ENCODE measurements around the gene NPR2. TPM values are rescaled to one million over a fixed set of nuclear protein-coding genes. Genes with fewer than 3 reads are reported as not detected.

Gene NPR2
- total RNA-seq, 1 donor from 2014 or later = 8.1 TPM

DNA sequence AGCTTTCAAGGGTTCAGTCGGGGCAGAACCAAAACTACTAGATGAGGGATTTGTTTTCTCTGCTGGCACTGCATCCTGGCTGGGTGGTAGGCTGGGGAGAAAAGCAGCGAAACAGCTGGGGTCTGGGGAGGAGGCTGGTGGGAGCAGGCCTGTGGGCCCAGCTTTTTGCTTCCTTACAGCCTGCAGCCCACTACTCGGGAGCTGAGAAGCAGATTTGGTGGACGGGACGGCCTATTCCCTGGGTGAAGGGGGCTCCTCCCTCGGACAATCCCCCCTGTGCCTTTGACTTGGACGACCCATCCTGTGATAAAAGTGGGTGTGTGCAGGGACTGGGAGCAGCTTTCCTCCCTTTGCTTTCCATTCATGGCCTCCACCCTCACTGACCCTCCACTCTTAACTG lies 9.1 kb downstream of the NPR2 start:
- DNase-seq (ENCODE audit: low read depth, low spot score) = no peak

DNA sequence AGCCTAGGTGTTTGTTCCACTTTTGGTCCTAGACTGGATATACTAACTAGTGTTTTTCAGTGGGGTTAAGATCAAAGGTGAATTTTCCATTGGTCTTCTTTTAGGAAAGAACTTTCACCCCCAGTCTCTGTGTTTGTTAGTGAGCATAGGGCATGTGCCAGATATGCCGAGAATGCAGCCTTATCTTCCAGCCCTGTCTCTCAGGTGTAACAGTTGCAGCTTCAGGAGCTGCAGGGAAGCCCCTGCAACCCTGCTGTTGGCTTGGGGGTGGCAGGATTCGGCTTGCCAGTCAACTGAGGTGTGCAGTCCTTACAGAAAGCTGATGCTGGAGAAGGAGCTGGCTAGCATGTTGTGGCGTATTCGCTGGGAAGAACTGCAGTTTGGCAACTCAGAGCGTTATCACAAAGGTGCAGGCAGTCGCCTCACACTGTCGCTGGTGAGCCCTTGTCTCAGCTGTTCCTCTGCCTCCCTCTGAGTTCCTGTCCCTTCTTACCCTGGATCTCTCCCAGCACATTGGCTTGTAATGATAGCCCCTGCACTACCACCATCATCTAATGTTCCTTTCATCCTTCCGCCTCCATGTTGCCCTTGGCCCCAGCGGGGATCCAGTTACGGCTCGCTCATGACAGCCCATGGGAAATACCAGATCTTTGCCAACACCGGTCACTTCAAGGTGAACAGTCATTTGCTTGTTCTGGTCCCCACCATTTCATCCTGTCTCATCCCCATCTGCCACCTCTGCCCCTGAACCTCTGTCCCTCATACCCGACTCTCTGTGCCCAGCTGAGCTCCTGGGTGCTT lies 10.1 kb downstream of the NPR2 start:
- DNase-seq (ENCODE audit: low read depth, low spot score) = no peak

DNA sequence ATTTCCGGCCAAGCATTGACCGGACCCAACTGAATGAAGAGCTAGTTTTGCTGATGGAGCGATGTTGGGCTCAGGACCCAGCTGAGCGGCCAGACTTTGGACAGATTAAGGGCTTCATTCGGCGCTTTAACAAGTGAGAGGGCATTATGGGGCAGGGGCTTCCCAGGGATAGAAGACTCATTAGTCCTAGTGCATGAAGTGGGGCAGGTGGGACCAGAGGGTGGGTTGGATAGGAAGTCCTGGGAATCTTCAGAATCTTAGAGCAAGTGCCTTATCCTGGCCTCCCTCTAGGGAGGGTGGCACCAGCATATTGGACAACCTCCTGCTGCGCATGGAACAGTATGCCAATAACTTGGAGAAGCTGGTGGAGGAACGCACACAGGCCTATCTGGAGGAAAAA lies 14.7 kb downstream of the NPR2 start:
- DNase-seq (ENCODE audit: low read depth, low spot score) = no peak

DNA sequence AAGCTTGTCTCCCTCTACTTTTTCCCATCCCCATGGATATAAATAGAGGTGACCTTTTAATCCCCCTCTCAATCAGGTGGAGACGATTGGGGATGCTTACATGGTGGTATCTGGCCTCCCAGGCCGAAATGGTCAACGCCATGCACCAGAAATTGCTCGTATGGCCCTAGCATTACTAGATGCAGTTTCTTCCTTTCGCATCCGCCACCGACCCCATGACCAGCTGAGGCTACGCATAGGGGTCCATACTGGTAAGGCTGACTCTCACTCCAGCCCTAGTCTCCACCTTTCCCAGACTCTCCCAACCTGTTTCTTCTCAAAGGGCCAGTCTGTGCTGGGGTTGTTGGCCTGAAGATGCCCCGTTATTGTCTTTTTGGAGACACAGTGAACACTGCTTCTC lies 17.0 kb downstream of the NPR2 start:
- no peak for DNase-seq (ENCODE audit: low read depth, low spot score)

DNA sequence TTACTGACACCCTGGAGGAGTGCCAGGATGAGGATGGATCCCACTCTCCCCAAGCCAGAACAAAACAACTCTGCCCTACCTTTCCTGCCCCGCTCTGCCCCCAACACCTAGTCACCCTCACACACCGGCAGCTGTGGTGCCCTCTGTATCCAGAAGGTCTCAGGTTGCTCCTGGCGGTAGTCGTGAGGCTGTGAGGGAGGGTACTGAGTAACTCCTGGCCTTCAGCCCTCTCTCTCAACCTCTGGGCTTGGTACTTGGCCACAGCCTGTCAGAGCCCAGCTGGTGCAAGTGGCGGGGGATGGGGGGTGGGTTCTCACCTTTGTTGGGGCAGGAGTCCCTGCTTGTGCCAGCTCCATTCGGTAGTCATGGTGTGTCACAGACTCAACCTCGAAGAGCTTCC lies 18.7 kb downstream of the NPR2 start:
- no peak for DNase-seq (ENCODE audit: low read depth, low spot score)

DNA sequence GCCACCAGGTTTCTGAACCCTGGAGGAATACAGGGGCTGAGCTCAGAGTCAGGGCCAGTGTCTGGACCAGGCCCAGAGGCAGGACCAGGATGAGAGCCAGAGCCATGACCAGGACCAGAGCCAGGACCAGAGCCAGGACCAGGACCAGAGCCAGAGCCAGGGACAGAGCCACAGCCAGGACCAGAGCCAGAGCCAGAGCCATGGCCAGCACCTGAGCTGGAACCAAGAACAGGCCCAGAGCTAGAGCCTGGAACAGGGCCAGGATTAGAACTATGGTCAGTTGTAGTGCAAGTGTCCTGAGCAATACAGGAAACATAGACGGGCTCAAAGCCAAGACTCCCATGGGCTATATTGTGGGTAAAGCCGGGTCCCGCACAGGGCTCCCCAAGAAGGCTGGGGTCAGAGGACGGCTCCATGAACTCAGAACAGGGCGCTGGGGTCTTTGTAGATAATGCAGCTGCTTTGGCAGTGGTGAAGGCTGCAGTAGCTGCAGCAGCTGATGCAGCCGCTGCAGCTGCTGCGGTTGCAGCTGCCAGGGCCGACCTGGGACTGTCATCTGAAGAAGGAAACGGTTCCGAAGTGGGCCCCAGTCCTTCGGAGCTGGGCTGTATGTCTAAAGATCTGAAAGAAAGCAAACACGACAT lies 20.1 kb downstream of the NPR2 start:
- no peak for DNase-seq (ENCODE audit: low read depth, low spot score)

DNA sequence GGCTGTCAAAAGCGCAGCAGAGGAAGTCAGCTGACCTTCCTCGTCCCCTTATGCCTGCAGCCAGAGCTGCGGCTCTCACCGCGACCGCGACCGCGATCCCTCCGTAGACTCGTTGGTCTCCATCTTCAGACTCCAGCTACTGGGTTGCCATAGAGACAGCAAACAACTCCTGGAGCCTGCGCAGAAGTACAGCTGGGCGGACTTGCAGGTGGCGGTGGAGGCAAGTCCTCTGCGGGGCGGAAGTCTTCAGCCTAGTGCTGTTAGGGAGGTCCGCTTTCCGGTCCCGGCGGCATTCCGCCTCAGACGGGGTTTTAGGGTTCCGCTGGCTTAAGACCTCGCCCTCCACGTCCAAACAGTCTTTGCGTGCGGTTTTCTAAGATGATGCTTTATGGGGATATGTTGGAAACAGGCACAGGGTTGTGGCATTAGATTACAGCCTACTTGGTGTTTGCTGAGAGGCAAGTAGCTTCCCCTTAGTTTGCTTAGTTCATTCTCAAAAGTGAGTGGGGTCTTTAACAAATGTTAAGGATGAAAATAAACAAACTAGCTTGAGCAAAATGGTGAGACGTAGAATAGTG lies 20.7 kb downstream of the NPR2 start, which contains the start of gene SPAG8:
TSS of gene SPAG8 (minus strand) at position 238 of the 578 bp plus-strand sequence. CDS start at position 123, 115 bp downstream.
- DNase-seq (ENCODE audit: low read depth, low spot score) = peak; percentile 74

DNA sequence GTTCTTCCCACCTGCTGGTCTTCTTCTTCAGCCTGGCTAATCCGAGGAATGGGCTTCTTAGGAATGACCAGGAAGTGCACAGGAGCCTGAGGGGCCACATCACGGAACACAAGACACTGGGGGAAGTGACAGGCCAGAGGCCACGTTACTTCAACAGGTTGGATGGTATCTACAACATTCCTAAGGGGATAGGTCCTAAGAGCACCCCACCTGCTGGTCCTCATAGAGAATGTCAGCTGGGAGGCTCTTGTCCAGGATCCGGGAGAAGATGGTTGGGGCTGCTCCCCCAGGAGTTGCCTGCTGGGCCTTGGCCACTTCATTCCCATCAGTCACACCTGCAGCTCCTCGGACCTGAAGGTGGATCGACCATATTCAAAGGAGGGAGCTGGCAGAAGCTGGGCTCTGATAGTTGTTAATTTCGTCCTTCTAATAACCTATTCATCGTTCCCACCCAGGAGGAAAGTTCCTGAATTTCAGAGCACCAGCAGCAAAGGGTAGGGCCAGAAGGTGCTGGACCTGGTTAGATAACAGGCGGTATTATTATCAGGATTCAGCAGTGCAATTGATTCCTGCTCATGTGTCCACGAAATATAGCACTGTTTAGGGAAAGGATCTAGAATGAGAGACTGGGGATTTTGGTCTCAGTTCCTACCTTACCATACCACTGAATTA lies 22.2 kb downstream of the NPR2 start:
- no peak for DNase-seq (ENCODE audit: low read depth, low spot score)

DNA sequence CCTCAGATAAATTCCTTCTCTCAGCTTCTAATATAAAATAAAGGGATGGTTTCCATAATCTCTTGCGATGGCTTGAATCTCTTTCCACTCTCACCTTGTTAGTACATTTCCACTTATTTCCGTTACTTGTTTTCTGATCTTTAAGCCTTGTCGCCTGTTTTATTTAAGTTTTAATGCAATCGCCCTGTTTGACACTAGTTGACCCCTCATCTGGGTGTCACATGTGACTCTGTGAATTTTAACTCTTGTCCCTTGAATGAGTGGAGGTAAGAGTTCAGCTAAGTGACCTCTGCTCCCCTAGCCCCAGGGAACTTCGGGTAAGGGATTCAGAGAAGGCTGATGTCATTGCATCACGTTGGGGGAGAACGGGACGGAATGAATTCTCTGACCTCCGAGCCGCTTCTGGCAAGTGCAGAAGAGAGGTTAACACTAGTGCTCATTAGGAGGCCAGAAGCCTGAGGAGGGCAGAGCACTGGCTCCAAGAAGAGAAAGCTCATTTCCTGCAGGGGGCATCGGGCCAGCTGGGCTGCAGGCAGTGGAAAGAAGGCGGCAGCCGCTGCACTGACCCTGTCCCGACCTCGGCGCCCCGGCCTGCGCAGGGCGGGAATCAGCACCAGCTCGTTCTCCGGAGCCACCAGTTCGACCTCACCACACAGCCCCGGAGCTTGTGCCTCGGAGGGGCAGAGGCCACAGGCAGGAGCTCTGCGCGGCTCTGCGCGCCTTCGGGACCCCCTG lies 22.9 kb downstream of the NPR2 start:
- no peak for DNase-seq (ENCODE audit: low read depth, low spot score)

DNA sequence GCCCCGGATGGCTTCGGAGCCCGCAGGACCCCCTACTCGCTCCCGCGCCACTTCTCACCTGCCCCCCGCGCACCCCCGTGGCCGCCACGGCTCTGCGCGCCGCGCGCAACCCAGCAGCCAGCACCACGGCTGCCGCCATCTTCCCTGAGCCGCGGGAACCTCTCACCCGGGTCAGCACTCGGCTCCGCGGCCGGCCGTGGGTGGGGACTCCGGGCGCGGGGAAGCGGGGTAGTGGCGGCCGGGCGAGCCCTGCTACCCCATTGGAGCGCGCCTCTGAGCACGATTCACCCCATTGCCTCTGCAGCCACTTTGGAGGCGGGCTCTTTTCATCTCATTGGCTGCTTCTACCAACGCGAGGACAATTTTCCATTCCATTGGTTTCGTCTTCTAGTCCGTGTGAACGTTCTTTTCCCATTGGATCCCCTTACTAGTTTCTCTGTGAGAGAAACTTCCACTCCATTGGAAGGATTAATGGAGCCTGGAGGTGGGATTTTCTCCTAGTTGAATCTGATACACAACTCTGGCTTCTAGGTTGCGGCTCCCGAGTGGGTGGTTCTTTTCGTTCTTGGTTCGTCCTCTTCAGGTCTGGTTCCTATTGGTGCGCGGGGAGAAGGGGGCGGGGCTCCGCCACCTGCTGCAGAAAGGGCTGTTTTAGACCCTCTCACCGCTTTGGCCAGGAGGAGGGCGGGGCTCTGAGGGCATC lies 23.6 kb downstream of the NPR2 start, which contains the start of gene HINT2:
TSS of gene HINT2 (minus strand) at position 202 of the 703 bp plus-strand sequence. CDS start at position 139, 63 bp downstream.
- peak; percentile 98 for DNase-seq (ENCODE audit: low read depth, low spot score)

DNA sequence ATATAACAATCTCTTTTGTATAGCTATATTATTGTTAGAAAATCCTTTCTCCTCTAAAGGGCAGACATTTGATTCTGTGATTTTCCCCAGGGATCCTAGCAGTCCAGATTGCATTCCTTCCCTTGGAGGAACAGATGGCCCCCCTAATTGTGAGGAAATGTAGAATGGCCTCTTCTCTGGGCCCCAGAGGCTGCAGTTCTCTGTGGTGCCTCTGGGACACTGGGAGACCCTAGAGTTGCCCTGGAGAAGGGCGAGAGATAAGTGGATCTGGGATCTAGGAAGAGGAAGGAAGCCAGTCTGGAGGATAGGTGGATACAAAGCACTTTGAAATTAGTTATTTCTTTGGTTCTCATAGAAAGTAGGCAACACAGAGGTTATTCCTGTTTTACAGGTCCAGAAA lies 25.3 kb downstream of the NPR2 start:
- DNase-seq (ENCODE audit: low read depth, low spot score) = no peak

DNA sequence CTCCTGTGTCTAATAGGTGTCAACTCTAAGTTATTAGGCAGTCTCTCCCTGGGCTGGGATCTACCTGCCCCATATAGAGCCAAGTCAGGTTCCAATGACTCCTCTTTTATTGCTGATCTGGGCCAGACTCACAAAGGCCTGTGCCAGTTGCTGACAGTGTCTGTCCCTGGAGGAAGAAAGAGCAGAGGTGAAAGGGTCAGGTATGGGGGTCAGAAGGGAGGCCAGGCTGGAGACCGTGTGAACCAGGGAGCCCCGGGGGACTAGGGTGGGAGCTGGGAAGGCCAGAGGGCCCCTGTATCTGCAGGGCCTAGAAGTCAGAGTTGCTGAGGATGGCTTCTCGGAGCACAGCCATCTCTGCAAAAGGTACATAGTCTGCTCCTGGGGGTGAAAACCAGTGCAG lies 26.9 kb downstream of the NPR2 start:
- no peak for DNase-seq (ENCODE audit: low read depth, low spot score)

DNA sequence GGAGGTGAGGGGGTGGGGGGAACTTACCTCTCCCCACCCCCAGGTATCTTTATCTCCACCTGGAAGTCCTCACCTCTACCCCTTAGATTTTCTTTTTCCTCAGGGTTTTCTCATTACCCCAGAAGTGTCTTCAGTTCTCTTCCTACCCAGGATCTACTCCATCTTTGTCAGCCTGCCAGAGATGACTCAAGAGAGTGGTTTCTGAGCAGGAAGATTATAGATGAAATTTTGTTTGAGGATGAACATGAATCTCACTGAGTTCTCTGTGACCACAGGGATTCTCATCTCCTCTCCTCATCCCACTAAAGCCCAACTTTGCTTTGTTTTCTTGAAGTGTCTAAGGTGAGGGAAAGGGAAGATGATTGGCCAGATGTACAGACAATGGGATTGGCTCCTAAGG lies 28.7 kb downstream of the NPR2 start:
- DNase-seq (ENCODE audit: low read depth, low spot score) = no peak

DNA sequence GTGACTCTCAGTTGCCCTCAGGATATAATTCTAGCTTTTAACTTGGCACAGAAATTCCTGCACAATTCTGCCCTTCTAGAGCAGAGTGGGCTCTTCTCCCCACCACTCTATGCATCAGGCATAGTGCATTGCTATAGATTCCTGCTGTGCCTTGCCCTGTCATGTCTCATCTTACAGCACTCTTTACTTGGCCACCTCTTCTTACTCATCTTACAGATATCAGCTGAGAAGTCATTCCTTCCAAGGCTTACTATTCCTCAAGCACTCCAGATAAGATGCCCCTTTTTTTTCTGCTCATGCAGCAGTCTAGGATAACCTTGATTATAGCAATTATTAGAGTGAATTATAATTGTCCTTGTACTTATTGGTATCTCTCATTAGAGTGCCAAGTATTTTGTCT lies 31.5 kb downstream of the NPR2 start:
- DNase-seq (ENCODE audit: low read depth, low spot score) = no peak

DNA sequence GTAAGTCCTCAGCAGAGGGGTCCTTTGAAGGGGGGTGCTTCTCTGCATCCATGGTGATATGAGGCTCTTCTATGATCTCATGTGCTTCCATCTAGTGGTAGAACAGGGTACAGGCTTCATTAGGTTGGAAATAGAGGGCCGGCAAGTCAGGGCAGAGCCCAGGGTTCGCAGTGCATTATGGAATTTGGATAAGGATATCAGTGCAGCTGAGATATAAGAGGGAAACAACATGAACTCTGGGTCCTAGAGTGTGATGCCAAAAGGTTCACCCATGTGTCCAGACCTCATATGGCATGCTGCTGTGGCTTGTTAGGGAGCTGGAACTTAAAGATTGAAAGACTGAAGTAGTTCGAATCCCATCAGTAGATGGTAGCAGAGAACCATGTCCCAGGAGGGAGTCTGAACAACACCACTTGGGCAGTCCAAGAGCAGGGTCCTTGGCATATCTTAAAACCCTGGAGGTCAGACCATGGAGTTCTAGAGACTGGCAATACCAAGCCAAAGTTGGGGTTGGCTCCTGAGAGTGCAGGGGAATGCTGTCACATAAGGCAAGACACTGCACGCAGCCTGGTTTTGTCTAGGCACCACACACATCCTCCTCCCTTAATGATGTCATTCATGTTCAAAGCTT lies 34.8 kb downstream of the NPR2 start:
- peak; percentile 43 for DNase-seq (ENCODE audit: low read depth, low spot score)

DNA sequence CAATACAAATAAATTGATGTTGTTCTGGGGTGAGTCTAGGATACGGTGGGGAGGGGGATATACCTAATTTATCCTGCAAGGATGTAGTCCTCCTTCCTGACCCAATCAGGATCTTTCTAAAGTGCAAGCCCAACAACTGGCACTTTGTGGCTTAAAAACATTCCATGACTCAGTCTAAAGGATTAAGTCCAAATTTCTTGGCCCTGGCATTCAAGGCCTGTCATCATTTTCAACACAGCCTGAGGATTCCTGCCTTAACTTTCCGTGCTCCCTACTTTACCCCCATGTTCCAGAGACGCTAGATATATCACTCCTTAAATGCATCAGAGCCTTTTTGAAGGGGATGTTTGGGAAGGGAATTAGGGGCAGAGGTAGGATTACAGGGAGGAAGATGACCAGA lies 36.1 kb downstream of the NPR2 start:
- no peak for DNase-seq (ENCODE audit: low read depth, low spot score)

DNA sequence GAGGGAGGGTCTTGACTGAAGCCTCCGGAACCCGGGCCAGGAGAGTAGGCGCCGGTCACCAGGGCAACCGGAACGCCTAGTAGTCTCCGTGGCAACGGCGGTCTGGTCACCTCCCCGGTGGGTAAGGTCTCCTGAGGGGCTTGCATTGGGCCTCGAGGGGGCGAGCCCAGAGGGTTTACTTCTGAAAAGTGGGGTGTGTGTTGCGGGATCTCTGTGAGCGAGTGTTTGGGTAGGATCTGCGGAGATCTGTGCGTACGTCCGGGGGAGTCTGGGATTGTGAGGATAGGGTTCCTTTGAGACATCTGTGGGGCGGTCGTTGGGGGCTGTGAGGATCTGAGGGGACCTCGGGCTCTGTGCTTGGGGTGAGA lies 37.3 kb downstream of the NPR2 start, which contains the start of gene FAM221B:
TSS of gene FAM221B (minus strand) at position 17 of the 368 bp plus-strand sequence. CDS start 2,571 bp downstream, outside the sequence.
- no peak for DNase-seq (ENCODE audit: low read depth, low spot score)

DNA sequence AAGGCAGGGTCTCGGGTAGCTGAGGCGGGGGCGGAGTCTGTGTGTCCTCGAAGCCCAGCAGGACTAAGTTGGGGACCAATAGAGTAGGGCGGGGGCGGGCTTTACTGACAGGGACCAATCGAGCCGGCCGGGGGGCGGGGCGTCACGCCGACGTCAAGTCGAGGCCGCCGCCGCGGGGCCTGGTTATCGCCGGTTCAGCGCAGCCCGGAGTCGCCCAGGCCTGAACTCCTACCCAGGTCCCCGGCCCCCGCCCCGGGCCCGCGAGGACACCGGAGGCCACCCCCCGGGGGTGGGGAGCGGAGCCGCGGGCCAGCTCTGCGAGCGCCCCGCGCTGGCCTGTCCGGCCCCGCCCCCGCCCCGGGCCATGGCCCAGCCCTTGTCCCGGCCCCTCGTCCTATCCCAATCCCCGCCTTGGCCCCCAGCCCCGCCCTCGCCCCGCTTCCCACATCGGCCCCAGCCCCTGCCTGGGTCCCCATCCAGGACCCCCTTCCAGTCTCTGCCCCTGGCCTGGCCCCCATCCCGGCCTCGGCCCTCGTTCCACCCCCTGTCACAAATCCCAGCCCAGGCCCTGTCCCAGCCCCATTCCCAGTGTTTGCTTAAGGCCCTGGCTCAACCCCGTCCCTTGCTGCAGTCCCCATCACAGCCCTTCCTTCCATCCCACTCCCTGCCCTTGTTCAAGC lies 37.8 kb downstream of the NPR2 start, which contains the start of gene TMEM8B:
TSS of gene TMEM8B (plus strand) at position 145 of the 680 bp plus-strand sequence. CDS start at position 365, 220 bp downstream.
- peak; percentile 63 for DNase-seq (ENCODE audit: low read depth, low spot score)

DNA sequence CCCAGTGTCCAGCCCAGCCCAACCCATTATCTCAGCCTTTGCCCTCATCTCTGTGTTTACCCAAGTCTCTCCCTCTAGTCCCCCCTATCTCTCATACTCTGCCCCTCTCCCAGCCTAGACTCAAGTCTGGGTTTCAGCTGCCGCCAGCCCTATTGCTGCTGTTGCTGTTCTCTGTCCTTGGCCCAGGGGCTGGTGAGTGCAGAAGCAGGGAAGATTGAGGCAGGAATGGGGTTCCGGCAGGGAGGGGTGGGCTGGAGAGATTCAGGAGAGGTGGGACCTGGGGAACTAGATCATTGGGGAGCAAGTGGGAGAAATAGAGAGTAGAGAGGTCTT lies 38.3 kb downstream of the NPR2 start:
- no peak for DNase-seq (ENCODE audit: low read depth, low spot score)

Data from pulmonary artery endothelial cell (primary cell).